Fibroblast of peridontal ligament (primary cell): ENCODE data around the gene GYPC.

Experiments
- DNase-seq: peaks from one replicate; pipeline ENCODE4 v3.0.0-alpha.2; 2010; ENCODE audit errors: extremely low read depth

The GYPC gene

DNA sequence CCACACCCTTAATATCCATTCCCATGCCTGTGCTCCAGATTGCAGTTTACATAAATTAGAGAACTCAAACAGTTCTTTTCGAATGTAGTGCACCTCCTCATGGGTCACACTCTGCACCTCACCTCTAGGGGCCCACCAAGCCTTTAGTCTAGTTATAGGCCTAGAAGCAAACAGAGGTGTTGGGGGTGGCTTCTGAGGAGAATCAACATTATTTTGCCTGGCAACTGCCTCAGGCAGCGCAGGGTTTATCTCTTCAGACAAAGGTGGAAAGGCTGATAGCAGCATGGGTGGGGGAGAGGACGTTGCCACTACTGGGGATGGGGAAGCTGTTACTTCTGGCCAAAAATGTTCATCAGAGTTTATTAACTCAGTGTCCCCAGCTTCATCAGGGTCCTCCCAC, 5.0 kb upstream of the GYPC start:
- DNase-seq: no peak

DNA sequence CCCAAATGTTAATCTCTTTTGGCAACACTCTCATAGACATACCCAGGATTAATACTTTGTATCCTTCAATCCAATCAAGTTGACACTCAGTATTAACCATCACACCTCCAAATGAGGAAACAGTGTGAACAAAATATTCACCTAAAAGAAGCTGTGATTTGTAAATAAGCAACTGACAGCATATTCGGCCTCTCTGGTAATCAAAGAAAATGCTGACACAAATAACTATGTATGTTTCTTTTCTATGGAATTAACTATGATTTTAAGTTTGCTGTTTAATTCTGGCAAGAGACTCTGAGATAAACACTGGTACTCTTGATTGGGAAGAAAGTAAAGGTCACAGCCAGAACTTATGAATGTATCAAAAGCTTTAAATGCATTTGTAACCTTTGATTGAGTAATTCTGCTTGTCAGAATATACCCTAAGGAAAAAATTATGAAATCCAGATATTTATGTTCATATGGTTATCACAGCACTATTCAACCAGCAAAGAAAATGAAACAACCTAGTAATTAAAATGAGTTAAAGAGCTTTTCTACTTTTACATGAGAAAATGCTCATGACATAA, 3.6 kb upstream of the GYPC start:
- DNase-seq: peak; percentile 5

DNA sequence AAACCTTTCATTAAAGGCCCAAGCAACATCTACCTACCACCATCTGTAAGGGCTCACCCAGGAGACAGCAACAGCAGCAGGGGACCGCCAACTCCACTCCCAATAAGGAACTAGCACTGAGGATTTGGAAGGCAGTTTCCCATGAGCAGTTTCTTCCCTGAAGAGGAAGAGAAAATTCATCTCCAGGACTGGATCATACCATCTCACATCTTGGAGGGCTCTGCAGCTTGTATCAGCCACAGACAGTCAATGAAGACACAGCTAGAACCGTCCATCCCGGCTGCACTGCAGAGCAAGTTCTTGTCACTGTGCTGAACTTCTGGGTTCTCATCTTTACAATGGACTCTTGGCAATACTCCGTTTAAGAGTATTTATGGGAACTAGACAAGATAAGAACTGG, 2.8 kb upstream of the GYPC start:
- DNase-seq: no peak

DNA sequence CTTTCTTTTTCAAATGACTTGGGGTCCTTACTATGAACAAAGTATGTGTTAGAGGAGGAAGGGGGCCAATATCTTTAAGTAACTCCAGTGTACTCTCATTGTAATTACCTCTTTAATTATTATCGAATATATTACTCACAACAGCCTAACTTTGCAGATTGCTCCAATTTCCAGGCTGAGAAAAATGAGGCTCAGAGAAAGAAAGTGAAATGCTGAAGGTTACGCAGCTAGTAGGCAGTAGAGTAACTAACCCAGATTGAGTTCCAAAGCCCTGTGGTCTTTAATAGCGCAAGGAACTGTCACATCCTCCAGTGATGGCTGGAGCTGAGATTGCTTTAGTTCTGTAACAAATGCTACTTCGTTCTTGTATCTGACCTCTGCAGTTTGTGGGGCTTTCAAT, 2.2 kb upstream of the GYPC start:
- no peak for DNase-seq

DNA sequence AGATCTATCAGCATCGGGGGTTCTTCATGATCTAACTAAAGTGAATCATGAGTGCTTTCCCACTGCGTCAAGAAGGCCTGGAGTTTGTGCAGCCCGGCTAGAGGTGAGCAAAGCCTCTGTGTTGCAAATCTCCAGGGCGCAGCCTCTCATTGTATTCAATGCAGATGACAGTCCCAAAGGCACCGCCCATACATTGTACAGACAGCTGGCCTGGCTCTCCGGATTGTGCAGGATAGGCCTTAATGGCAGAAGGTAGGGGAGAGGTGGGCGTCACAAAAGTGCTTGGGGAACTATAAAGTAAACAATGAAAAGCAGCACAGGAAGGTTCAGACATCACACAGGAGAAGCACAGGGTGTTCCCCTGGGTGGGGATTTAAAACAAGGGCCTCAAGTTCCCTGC, 907 bp upstream of the GYPC start:
- DNase-seq: no peak

DNA sequence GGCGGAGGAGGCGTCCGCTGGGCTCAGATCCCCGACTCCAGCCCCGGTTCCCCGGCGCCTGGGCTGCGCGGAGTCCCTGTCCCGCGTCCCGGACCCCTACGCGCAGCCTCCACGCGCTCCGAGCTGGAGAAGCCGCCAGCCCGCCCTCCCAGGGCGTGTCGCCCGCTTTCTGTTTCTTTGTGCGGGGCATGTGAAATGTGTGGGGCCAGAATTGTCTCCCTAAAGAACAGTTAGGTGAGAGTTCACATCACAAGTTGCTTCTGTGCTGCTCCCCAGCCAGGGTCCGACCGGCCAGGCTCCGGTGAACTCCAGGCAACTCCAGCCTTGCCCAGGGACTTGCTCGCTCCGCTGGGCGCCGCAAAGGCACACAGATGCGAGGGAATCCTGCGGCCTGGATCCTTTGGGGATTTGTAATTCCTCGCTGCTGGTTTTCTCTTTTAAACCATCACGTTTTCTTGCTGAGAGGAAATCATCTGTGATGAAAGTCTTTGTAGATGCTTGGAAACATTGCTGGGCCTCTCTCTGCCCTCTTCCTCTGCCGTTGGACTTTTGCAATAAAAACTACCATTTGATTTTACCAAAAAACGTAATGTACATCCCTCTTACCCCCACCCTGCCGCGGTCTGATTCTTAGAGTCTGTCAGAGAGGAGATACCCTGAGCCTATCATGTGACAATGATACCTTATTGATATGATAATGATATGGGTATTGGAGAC, 631 bp downstream of the GYPC start:
- DNase-seq: peak; percentile 58

DNA sequence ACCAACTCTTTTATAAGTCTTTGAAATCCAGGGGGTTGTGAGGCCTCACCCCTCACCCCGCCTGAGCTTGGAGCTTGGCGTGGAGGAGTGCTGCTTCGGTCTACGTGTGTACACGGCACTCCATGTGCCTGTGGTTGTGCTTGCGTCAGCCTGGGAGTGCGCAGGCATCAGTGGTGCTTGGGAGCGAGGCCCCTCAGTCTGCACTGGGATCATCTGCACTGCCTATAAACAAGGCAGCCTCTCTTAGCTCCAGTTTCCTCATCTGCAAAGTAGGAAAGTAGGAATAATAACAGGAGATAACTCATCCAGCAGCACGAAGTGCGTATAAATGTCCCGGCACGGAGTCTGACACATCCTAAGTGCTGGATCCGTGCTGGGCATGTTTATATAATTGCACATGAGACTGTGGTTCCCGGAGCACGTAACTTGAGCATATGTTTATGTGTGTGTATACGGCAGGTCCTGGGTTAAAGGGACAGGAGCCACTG, 1.2 kb downstream of the GYPC start:
- DNase-seq: peak; percentile 88

DNA sequence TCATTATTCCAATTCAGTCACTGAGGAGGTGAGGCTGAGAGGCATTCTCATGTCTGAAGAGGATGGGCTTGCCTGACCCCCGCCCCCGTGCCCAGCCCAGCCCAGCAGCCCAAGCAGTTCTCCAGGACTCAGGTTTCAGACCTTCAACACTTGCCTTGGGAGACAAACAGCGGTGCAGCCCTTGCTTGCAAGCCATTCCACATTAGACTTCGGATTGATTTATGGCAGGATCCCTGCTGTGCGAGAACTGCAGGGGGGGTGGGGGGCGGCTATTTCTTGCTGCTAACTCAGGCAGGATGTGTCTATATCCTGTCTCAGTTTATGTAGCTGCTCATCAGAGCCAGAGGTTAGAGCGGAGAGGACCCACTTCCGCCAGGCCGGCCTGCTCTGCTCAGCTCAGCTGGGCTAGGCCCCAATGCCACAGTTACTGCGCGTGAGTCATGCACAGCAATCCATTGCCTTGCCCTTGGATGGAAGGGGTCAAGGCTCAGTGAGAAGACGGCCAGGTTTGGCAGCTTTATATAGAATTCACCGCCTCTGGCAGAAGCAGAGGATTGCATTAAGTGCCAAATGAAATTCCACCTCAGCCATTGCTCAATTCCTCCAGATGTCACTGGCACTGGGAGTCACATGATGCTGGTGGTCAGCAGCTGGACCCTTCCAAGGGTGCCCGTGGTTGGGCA, 1.8 kb downstream of the GYPC start:
- DNase-seq: peak; percentile 96

DNA sequence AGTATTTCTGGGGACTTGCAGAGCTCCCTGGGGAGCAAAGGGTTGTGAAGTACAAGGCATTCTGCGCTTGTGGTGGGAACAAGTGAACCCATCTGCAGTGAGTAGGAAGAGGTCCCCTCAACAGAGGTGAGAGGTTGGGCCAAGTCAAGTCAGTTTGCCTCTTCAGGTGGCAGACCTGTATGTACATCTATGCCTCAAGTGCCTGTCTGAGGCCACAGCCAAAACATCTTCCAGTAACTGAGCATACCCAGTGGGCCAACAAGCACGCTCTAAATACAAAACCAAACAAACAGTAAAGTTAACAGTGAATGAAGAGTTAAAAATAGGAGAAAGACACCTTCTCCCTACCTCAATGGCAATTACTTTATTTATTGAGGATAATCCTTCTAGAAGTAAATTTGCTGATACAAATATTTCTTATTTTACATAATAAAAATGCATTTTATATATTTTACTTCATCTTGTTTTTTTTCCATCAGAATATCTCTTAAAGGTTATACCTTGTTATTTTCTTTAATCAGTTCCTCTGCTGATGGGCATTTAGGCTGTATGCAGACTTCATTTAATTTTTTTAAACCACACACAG, 2.5 kb downstream of the GYPC start:
- DNase-seq: no peak

DNA sequence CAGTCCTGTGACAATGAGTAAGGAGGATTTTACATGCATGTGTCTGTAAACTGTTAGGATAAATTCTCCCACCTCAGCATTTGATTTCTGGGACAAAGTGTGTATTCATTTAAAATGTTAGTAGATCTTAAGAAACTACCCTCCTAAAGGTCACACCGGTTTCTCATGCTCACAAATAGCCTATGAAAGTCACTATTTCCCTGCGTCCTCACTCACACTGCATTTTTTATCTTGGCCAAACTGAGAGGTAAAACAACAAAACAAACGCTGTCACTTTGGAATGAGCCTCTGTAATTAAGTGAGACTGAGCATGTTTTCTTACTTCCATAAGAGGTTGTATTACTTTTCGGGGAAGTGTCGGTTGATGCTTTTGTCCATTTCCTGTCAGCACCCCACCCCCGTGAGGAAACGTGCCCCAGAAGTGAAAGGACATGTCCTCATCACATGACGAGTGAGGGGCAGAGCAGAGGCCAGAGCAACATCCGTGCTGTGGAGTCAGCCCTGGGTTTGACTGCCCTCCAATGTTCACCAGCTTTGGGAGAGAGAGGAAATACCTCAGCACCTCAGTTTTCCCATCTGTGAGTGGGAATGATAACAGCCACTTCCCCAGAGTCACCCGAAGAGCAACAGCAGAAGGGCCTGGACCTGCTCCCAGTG, 3.1 kb downstream of the GYPC start:
- peak; percentile 31 for DNase-seq

DNA sequence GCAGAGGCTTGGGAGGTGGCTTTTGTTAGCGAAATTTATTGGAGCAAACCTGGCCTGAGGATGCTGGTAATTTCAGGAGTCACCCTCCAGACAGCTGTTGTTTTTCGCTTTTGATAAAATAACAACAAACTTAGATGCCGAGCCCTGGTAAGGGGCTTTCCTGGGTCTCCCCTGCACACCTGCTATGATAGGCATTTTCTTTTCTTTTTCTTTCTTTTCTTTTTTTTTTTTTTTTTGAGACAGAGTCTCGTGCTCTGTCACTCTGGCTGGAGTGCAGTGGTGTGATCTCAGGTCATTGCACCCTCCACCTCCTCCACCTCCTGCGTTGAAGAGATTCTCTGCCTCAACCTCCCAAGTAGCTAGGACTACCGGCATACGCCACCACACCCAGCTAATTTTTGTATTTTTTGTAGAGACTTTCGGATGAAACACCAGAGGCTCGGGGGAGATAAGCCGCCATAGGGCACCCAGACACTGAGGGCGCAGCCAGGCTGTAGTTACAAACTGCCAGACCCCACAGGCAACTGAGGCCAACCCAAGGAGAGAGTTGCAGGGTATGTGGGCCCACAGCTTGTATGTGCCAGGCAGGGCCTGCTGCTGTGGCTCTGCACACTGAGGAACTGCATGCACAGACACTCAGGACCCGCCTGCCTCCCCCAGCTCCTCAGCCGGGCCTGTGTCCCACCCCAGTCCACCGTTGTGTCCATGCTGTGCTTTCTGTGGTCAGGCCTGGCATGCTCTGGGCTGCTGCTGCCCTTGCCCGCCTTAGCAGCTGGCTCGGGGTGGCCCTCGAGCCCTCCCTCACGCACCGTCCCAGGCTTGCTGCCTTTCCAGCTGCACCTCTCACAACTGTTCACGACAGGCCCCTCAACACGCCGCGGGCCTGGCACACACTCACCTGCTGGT, 3.9 kb downstream of the GYPC start:
- DNase-seq: no peak

DNA sequence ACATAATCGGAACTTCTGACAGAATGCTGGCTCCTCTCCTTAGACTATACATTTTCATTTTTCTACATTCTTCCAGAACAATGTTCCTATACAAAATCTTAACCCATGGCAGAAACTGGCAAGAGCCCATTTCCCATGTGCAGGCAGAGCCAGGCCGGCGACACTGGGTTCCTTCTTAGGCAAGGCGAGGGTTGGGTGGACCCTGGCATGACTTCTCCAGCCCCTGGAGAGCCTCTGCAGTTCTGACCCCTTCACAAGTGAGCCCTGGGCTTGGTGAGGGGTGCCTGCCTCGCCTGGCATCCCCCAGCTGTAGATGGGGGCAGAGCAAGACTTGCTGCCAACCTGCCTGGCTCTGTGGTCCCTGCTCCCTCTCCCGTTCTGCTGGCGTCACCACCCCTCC, 5.0 kb downstream of the GYPC start:
- no peak for DNase-seq

DNA sequence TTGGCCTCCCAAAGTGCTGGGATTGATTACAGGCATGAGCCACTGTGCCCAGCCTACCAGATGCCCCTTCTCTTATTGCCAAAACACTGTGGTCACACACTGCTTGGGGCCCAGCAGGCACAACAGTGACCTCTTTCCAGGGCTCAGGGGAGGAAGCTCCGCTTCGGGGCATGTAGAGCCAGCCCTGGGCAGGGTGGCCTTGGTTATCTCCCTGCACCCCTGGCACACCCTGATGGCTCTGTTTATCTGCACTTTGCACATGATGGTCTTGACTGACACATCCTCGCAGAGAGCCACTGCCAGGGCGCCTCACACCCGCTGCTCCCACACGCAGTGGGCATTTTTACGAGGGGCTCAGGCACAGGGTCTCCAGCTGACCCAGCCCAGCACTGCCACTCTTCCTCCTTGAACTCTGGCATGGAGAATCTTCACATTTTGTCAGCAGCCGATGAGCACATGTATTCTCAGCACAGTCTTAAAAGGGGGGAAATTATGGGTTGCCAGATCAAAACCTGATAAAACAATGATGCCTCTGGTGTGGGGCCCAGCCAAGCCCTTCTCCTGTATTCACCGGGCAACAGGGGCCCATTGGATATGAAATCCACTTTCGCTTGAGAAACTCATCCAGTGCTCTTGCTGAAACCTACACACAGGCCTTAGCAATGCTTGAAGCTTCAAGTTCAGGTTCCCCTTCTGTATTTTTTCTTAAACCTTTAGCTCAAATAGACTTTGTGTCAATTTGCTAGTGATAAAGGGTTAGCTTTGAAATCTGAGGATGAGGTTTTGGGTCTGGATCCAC, 5.9 kb downstream of the GYPC start:
- no peak for DNase-seq

DNA sequence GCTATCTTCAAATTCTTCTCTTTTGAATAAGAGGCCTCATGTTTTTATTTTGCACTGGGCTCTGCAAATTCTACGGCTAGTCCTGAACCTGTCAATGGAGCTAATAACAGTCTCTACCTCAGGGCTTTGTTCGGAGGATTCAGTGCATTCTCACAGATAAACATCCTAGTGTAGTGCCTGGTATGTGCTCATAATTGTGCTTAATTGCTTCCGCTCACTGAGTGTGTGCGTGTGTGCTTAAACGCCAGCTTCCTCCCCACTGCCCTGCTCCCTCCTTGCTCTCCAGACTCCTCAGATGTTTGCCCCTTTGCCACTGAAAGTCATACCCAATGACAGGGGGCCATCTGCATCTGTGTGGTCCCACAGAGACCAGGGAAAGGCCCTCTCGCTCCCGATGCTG, 6.7 kb downstream of the GYPC start:
- no peak for DNase-seq

DNA sequence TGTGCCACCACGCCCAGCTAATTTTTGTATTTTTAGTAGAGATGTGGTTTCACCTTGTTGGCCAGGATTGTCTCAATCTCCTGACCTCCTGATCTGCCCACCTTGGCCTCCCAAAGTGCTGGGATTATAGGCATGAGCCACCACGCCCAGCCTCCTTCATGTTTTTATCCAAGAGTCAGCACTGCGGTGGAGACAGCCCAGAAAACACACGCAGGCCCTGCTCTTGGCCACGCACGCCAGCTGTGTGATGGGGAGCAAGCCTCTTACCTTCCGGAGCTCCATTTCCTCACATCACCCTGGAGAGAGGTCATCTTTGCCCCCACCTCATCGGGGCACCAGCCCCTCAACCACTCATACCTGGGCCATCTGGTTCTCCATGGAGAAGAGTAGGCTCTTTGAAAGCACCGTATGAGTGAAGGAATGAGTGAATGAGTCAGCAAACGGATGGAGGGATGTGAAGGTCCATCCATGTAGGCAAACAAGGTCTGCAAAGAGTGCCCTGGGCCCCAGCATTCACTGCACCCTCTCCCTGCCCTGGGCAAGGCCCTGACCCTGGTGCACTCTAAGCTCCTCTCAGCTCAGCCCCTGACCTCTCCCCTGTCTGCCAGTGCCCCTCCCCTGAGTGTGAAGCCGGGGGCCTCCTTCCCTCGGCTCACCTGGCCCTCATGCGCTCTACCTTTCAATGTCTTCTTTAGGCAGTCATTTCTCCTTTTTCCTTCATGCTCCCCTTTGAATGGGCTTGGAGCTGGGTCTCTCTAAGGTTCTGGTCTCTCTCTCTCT, 7.4 kb downstream of the GYPC start:
- DNase-seq: no peak

DNA sequence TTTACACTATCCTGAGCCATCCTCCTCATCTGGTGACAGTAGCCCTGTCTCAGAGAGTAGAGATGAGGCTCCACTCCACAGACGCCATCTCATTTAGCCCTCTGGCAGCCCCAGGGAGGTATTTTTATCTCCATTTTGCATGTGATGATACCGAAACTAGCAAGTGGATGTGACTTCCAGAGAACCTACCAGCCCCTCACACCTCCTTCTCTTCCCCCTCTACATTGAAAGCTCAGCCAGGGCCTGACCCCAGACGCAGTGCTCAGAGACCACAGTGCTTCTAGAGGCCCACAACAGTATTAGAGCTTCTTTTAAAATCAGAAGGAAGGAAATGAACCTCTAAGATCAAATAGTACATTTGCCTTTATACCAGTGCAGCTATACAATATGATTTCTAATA, 8.3 kb downstream of the GYPC start:
- no peak for DNase-seq

DNA sequence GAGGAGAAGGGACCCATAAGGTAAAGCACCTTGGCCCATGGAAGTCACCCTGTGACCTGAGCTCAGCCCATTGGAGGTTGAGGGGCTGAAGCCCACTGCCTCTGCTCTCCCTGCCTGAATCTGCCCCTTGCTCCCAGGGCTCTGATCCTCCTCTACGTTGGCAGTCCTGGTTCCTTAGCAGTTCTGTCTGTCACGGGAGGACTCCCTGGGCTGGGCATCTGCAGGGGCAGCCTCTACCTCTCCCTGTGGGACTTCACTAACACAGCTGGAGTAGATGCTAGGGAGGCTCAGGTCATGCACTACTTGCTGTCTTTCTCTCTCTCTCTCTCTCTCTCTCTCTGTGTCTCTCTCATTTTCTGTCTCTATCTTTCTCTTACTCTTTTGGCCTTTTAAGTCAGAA, 8.7 kb downstream of the GYPC start:
- DNase-seq: no peak

DNA sequence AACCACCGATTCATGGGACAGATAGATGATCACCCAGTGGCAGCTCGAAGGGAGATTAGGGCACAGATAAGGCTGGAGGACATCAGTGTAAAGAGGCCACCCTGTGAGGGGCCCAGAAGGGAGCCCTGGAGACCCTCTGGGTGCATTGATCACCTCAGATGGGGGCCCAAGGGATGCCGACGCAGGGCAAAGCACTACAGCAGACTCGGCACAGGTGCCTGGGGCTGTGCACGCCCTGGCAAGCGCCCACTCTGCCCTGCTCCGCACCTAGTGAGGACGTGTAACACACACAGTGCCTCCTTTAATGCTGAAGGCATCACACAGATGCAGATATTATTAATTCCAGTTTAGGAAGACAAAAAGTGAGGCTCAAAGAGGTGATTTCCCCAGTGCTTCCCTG, 9.5 kb downstream of the GYPC start:
- no peak for DNase-seq

DNA sequence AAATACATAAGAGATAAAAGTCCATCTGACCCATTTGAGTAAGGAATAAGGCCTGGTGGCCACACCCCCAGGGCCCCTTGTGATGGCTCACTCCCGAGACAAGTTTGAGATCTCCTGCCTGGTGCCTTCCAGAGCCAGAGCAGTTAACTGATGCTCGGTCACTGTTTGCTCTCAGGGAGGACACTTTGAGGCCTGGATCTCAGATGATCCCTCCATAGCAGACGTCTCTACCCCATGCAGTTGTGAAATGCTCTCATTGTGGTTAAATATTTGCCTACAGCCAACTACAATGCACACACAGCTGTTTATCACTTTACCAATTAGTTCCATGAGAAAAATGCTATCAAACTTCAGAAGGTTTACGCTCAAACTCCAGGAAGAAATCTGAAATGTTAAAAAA, 12.3 kb downstream of the GYPC start:
- DNase-seq: no peak

DNA sequence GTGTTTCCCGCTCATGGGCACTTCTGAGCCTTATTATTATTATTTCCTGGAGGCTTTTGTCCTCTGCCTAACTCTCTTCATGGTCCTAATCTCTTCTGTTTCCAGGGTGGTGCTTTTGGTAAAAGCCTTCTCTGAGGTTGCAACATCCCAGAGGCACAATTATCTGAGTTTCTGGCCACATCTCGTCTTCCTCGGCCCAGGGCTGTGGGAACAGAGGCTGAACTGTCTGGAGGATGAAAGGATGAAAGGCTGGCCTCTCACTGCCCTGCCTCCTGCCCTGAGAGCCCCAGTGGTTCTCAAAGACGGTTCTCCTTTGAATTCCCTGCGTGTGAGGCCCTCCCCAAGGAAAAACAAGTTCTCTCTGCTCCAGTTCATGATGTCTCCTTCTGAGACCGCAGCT, 13.8 kb downstream of the GYPC start:
- no peak for DNase-seq
